HCT116 (cell line): Measurements from ENCODE around the gene SLC35G2.
"Not testable (repeated sequence)": the region's sequence is repeated elsewhere in the genome, so short reads cannot be mapped to it uniquely, and the experiment has no call there.

Source experiments
- CEBPB ChIP-seq: IDR thresholded peaks from 2 replicates; pipeline ENCODE4 v1.6.1; 2012; ENCODE audit warnings: low read depth
- ELF1 ChIP-seq: IDR thresholded peaks from 2 replicates; pipeline ENCODE4 v1.6.1; 2012; ENCODE audit warnings: low read depth, borderline replicate concordance
- EZH2 ChIP-seq: fragments of 200-600 bp; sonication (generic); IDR thresholded peaks from 2 replicates; pipeline ENCODE4 v1.6.1; 2017; ENCODE audit warnings: antibody characterized with exemption, mixed run types
- EZH2phosphoT487 ChIP-seq: fragments of 200-600 bp; IDR thresholded peaks from 2 replicates; pipeline ENCODE4 v1.6.1; 2018; ENCODE audit warnings: antibody characterized with exemption, borderline replicate concordance
- POLR2A ChIP-seq: IDR thresholded peaks from 2 replicates; pipeline ENCODE4 v1.7.0; 2011; ENCODE audit warnings: borderline replicate concordance; ENCODE audit not compliant: insufficient read depth, insufficient read length; ENCODE audit errors: extremely low read depth
- POLR2AphosphoS5 ChIP-seq: IDR thresholded peaks from 2 replicates; pipeline ENCODE4 v1.6.1; 2011; ENCODE audit warnings: mild to moderate bottlenecking, low read depth, low read length, moderate library complexity
- RAD21 ChIP-seq: IDR thresholded peaks from 2 replicates; pipeline ENCODE4 v1.6.1; 2012; ENCODE audit warnings: low read depth, mild to moderate bottlenecking
- TCF7L2 ChIP-seq: IDR thresholded peaks from 2 replicates; pipeline ENCODE4 v1.7.0; 2011; ENCODE audit warnings: borderline replicate concordance, inconsistent platforms; ENCODE audit not compliant: insufficient read depth, insufficient read length; ENCODE audit errors: extremely low read depth
- YY1 ChIP-seq: IDR thresholded peaks from 2 replicates; pipeline ENCODE4 v1.6.1; 2011; ENCODE audit warnings: low read length, low read depth, moderate library complexity, mild to moderate bottlenecking; ENCODE audit not compliant: insufficient replicate concordance; ENCODE audit errors: extremely low read depth
- TF ChIP-seq, protein P1 (sequence below), 3 experiments: fragments of 200-600 bp in 1 of 3; sonication (generic) in 1 of 3; IDR thresholded peaks in 2 of 3; conservative IDR thresholded peaks in 1 of 3; 2 replicates each; pipeline ENCODE4 v1.5.1; 2012 to 2017; ENCODE audit warnings: low read depth in 2 of 3, low read length in 2 of 3, antibody characterized with exemption in 1 of 3, borderline replicate concordance in 1 of 3, control low read depth in 1 of 3, mild to moderate bottlenecking in 1 of 3, mixed read lengths in 1 of 3, mixed run types in 1 of 3, moderate library complexity in 1 of 3; ENCODE audit not compliant: insufficient read depth in 1 of 3
- TF ChIP-seq, protein P2 (sequence below): IDR thresholded peaks from 2 replicates; pipeline ENCODE4 v1.6.1; 2012; ENCODE audit warnings: low read depth

DNA sequence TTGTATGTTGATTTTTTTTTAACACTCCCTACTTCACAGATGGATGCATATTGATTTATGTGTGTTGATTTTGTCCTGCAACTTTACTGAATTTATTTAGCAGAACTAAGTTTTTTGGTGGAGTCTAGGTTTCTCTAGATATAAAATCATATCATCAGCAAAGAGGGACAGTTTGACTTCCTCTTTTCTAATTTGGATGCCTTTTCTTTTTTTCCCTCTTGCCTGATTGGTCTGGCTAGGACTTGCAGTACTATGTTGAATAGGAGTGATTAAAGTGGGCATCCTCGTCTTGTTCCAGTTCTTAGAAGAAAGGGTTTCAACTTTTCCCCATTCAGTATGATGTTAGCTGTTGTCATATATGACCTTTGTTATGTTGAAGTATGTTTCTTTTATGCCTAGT lies 81.8 kb downstream of the SLC35G2 start:
- TF ChIP-seq ELF1, EZH2, CEBPB, POLR2A, RAD21, EZH2phosphoT487, POLR2AphosphoS5, YY1, TCF7L2: not testable (repeated sequence)
- TF ChIP-seq, protein P1, sequence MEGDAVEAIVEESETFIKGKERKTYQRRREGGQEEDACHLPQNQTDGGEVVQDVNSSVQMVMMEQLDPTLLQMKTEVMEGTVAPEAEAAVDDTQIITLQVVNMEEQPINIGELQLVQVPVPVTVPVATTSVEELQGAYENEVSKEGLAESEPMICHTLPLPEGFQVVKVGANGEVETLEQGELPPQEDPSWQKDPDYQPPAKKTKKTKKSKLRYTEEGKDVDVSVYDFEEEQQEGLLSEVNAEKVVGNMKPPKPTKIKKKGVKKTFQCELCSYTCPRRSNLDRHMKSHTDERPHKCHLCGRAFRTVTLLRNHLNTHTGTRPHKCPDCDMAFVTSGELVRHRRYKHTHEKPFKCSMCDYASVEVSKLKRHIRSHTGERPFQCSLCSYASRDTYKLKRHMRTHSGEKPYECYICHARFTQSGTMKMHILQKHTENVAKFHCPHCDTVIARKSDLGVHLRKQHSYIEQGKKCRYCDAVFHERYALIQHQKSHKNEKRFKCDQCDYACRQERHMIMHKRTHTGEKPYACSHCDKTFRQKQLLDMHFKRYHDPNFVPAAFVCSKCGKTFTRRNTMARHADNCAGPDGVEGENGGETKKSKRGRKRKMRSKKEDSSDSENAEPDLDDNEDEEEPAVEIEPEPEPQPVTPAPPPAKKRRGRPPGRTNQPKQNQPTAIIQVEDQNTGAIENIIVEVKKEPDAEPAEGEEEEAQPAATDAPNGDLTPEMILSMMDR (IDR thresholded peaks at IDR 0.05 in 2 of 3, conservative IDR thresholded peaks at IDR 0.05 in 1 of 3; ENCODE audit: borderline replicate concordance in 1 of 3, insufficient read depth in 1 of 3, low read depth in 2 of 3, low read length in 2 of 3): not testable (repeated sequence)
- TF ChIP-seq, protein P2, sequence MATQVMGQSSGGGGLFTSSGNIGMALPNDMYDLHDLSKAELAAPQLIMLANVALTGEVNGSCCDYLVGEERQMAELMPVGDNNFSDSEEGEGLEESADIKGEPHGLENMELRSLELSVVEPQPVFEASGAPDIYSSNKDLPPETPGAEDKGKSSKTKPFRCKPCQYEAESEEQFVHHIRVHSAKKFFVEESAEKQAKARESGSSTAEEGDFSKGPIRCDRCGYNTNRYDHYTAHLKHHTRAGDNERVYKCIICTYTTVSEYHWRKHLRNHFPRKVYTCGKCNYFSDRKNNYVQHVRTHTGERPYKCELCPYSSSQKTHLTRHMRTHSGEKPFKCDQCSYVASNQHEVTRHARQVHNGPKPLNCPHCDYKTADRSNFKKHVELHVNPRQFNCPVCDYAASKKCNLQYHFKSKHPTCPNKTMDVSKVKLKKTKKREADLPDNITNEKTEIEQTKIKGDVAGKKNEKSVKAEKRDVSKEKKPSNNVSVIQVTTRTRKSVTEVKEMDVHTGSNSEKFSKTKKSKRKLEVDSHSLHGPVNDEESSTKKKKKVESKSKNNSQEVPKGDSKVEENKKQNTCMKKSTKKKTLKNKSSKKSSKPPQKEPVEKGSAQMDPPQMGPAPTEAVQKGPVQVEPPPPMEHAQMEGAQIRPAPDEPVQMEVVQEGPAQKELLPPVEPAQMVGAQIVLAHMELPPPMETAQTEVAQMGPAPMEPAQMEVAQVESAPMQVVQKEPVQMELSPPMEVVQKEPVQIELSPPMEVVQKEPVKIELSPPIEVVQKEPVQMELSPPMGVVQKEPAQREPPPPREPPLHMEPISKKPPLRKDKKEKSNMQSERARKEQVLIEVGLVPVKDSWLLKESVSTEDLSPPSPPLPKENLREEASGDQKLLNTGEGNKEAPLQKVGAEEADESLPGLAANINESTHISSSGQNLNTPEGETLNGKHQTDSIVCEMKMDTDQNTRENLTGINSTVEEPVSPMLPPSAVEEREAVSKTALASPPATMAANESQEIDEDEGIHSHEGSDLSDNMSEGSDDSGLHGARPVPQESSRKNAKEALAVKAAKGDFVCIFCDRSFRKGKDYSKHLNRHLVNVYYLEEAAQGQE: not testable (repeated sequence)
